Mucosa of rectum (tissue), 2 donors: Measurements from ENCODE around the gene NCF2.
A peak's percentile ranks its signal among the peaks of the same experiment; 100 is the strongest.
"Not testable (repeated sequence)": the region's sequence is repeated elsewhere in the genome, so short reads cannot be mapped to it uniquely, and the experiment has no call there.

Source experiments
- H3K27ac ChIP-seq, 2 donors: one replicate each; pipeline ENCODE4 v1.7.0; 2013; ENCODE audit warnings: inconsistent platforms in 2 of 2, low read depth in 2 of 2, low read length in 2 of 2
- H3K27me3 ChIP-seq, 2 donors: one replicate each; pipeline ENCODE4 v1.7.0; 2013; ENCODE audit warnings: low read length in 2 of 2; ENCODE audit not compliant: control insufficient read depth in 2 of 2, insufficient read depth in 2 of 2
- H3K36me3 ChIP-seq, 2 donors: one replicate each; pipeline ENCODE4 v1.7.0; 2013; ENCODE audit warnings: low read length in 2 of 2; ENCODE audit not compliant: control insufficient read depth in 2 of 2, insufficient read depth in 2 of 2
- H3K4me1 ChIP-seq, 2 donors: one replicate each; pipeline ENCODE4 v1.7.0; 2013; ENCODE audit warnings: low read length in 2 of 2, mild to moderate bottlenecking in 1 of 2; ENCODE audit not compliant: control insufficient read depth in 2 of 2, insufficient read depth in 2 of 2
- H3K4me3 ChIP-seq, 2 donors: one replicate each; pipeline ENCODE4 v1.7.0; 2013; ENCODE audit warnings: low read length in 2 of 2
- H3K9ac ChIP-seq, 2 donors: one replicate each; pipeline ENCODE4 v1.7.0; 2013; ENCODE audit warnings: low read length in 2 of 2, low read depth in 1 of 2, mild to moderate bottlenecking in 1 of 2
- H3K9me3 ChIP-seq, 2 donors: one replicate each; pipeline ENCODE4 v1.7.0; 2013; ENCODE audit warnings: low read length in 2 of 2; ENCODE audit not compliant: control insufficient read depth in 2 of 2
- donor health status: healthy.
- donor health status: Normal muscosa, but diverticular disease.

Gene NCF2

GRCh38 chr1:183632964-183633363, 42.7 kb upstream of the NCF2 start:
- Histone ChIP-seq H3K27me3 (no peaks in the 10 kb centered on the region), H3K4me1 (peaks cover 10 to 23% of the 10 kb centered on the region in 2 donors), H3K9me3 (no peaks in the 10 kb centered on the region), H3K9ac (peak overlapping the region in 1 of 2 donors; percentile 81), H3K36me3 (peaks cover 27 to 29% of the 10 kb centered on the region in 2 donors), H3K4me3 (peak overlapping the region in 1 of 2 donors; percentile 94), H3K27ac (peak overlapping the region in 1 of 2 donors; percentile 61)

GRCh38 chr1:183632114-183632513, 41.9 kb upstream of the NCF2 start:
- Histone ChIP-seq H3K27ac (no peak overlapping the region), H3K36me3 (peaks cover 30 to 34% of the 10 kb centered on the region in 2 donors), H3K9me3 (no peaks in the 10 kb centered on the region), H3K4me1 (peaks cover 10 to 23% of the 10 kb centered on the region in 2 donors), H3K4me3 (no peak overlapping the region), H3K27me3 (no peaks in the 10 kb centered on the region), H3K9ac (no peak overlapping the region)

DNA sequence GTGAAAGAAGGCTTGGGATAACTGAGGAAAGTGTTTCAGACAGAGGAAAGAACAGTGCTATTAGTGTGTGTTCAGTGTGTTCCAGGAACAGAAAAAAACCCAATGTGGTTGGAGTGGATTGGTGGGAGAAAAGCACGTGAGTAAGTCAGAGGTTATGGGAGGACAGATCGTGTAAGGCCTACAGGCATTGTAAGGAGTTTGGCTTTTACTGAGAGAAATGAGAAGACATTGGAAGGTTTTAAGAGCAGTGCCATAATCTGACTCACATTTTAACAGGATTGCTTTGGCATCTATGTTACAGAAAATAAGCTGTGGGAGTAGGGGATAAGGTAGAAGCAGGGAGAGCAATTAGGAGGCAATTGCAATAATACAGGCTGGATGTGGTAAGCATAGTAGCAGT, 40.5 kb upstream of the NCF2 start:
- Histone ChIP-seq H3K27me3 (no peaks in the 10 kb centered on the region), H3K36me3 (peaks cover 37 to 39% of the 10 kb centered on the region in 2 donors), H3K9me3 (no peaks in the 10 kb centered on the region), H3K4me1 (peaks cover 10 to 19% of the 10 kb centered on the region in 2 donors), H3K4me3 (no peak overlapping the region), H3K9ac (no peak overlapping the region), H3K27ac (no peak overlapping the region)

GRCh38 chr1:183628537-183628936, 38.3 kb upstream of the NCF2 start:
- Histone ChIP-seq H3K27ac (no peak overlapping the region), H3K4me1 (peaks cover 10 to 15% of the 10 kb centered on the region in 2 donors), H3K27me3 (no peaks in the 10 kb centered on the region), H3K9ac (no peak overlapping the region), H3K9me3 (no peaks in the 10 kb centered on the region), H3K36me3 (peaks cover 44 to 48% of the 10 kb centered on the region in 2 donors), H3K4me3 (no peak overlapping the region)

DNA sequence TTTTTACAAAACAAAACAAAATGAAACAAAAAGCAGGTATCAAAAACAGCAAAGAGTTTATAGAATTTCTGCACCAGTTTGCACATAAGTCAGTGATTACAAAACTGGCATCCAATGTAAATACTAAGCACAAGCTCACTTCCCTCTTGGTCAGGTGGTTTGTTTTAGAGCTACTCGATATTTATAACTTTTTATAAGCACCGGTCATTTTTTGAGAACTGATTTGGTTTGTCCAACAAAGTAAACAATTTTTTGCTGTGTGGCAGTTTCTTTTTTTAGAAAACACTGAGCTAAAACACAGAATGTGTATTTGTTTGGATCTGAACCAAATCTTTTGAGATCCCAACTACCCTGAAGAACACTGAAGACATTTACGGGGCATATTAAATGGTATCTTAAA, 36.0 kb upstream of the NCF2 start:
- H3K27me3 ChIP-seq, H3K4me1 ChIP-seq, H3K27ac ChIP-seq, H3K9me3 ChIP-seq, H3K4me3 ChIP-seq, H3K9ac ChIP-seq: not testable (repeated sequence)
- H3K36me3 ChIP-seq = peaks cover 43 to 44% of the 10 kb centered on the region in 2 donors

- Histone ChIP-seq H3K4me1 (no peaks in the 10 kb centered on the region), H3K27ac (no peak overlapping the region), H3K27me3 (no peaks in the 10 kb centered on the region)
These were observed 32.9 kb upstream of the NCF2 start for GRCh38 chr1:183622884-183623785.

DNA sequence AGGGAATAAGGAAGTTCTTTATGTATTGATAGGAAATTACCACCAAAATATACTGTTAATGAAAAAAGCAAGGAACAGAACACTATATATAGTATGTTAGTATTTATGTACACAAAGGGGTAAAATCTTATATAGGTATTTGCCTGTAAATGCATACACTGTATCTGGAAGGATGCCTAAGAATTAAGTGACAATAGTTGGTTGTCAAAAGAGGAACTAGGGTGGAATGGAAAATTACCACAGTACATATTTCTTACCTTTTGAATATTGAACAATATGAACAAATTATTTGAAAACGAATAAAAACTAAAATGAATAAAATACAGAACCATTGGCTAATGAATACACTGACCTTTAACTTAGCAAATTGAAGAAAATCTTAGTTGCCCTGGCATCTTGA, 31.8 kb upstream of the NCF2 start:
- H3K9ac ChIP-seq = no peak overlapping the region
- H3K36me3 ChIP-seq = peaks cover 9 to 18% of the 10 kb centered on the region in 2 donors
- no peaks in the 10 kb centered on the region for H3K27me3 ChIP-seq
- no peaks in the 10 kb centered on the region for H3K4me1 ChIP-seq
- no peak overlapping the region for H3K27ac ChIP-seq
- no peaks in the 10 kb centered on the region for H3K9me3 ChIP-seq
- H3K4me3 ChIP-seq = no peak overlapping the region

More at GRCh38 chr1:183622884-183623785, 32.9 kb upstream of the NCF2 start:
- H3K9ac ChIP-seq = no peak overlapping the region
- no peak overlapping the region for H3K4me3 ChIP-seq
- no peaks in the 10 kb centered on the region for H3K9me3 ChIP-seq
- peaks cover 15 to 21% of the 10 kb centered on the region in 2 donors for H3K36me3 ChIP-seq

- no peaks in the 10 kb centered on the region for H3K4me1 ChIP-seq
- no peaks in the 10 kb centered on the region for H3K9me3 ChIP-seq
- H3K27ac ChIP-seq = no peak overlapping the region
- H3K4me3 ChIP-seq = no peak overlapping the region
- peaks cover 3 to 7% of the 10 kb centered on the region in 2 donors for H3K36me3 ChIP-seq
- no peaks in the 10 kb centered on the region for H3K27me3 ChIP-seq
- no peak overlapping the region for H3K9ac ChIP-seq
These were observed 30.1 kb upstream of the NCF2 start for GRCh38 chr1:183620311-183620710.

DNA sequence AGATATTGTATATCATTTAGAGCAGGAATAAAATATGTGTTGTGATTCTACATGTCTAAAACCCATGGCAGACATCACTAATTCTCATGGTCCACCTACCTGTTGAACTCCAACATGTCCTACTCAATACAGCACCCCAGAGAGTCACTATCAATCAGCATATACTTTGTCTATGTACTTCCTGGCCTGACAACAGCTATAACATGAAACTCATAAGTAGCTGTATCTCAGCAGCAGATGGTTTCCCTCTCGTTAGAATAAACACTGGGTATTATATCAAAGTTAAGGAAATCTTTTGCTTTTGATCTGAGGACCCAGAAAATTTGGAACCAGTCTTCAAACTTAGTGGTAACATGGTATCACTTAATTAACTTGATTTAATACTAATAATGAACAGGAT, 29.5 kb upstream of the NCF2 start:
- Histone ChIP-seq H3K9ac (no peak overlapping the region), H3K9me3 (no peaks in the 10 kb centered on the region), H3K27ac (no peak overlapping the region), H3K27me3 (no peaks in the 10 kb centered on the region), H3K36me3 (peaks cover 1 to 4% of the 10 kb centered on the region in 2 donors), H3K4me3 (no peak overlapping the region), H3K4me1 (no peaks in the 10 kb centered on the region)

GRCh38 chr1:183618202-183618601, 27.9 kb upstream of the NCF2 start:
- not testable (repeated sequence) for H3K27me3 ChIP-seq, H3K4me1 ChIP-seq, H3K9me3 ChIP-seq, H3K36me3 ChIP-seq, H3K4me3 ChIP-seq, H3K27ac ChIP-seq, H3K9ac ChIP-seq
